Fibroblast of villous mesenchyme (primary cell): ENCODE data around the gene TXNL4A. TPM values are rescaled to one million over a fixed set of nuclear protein-coding genes. Genes with fewer than 3 reads are reported as not detected.

Experiments used
- DNase-seq: peaks from one replicate; pipeline ENCODE4 v3.0.0-alpha.2; 2010; ENCODE audit warnings: low read depth
- H3K4me3 ChIP-seq: 2 replicates; pipeline ENCODE4 v1.5.1; 2011; ENCODE audit warnings: low read depth, mild to moderate bottlenecking, low read length
- total RNA-seq: library from RNA; depleted of rRNA; stranded (reverse); fragments of >200 nt; gene quantifications from 2 replicates; pipeline ENCODE4 v1.2.3, GENCODE V29; 2012
- TF ChIP-seq, protein P1 (sequence below): IDR thresholded peaks from 2 replicates; pipeline ENCODE4 v1.5.1; 2012; ENCODE audit warnings: low read depth, mild to moderate bottlenecking, low read length; ENCODE audit not compliant: insufficient read depth

TXNL4A gene, protein sequence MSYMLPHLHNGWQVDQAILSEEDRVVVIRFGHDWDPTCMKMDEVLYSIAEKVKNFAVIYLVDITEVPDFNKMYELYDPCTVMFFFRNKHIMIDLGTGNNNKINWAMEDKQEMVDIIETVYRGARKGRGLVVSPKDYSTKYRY
- 46.6 and 59.9 TPM in 2 replicates for total RNA-seq

DNA sequence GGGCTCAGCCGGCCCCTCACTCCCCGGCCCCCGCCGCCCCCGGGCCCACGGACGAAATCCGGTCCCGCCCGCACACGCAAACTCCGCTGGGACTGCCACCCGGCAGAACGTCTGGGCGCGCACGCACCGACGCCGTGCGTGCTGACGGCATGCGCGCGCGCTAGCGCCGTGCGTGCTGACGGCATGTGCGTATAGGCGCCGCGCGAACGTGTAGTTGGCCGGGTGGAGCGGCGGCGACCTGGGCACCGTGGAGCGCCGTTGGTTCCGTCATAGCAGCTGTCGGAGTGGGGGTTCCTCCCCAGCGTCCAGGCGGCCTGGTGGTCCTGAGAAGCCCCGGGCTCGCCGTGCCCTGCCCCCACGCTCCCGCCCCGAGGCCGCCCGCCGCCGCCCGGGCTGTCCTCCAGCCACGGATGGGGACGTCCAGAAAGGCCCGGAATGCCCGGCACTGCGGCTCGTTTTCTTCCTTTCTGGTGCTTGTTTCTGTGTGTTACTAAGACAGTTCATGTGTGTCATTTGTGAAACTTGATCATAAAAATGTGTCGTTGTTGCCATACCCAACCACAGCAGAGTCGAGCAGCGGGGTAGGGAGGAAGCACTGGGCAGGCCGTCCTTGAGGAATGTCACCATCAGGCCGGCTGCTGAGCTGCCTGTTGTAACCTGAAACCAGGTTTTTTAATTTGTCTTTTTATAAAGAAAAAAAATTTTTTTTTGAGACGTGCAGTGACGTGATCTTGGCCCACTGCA, at the start of gene TXNL4A:
Gene TXNL4A, minus strand, starts transcription at position 113 of the 744 bp plus-strand sequence. CDS start 171 bp downstream, outside the sequence.
- peak within 1 kb of the TSS; percentile 94 for H3K4me3 ChIP-seq
- DNase-seq = peak; percentile 85
- TF ChIP-seq, protein P1, sequence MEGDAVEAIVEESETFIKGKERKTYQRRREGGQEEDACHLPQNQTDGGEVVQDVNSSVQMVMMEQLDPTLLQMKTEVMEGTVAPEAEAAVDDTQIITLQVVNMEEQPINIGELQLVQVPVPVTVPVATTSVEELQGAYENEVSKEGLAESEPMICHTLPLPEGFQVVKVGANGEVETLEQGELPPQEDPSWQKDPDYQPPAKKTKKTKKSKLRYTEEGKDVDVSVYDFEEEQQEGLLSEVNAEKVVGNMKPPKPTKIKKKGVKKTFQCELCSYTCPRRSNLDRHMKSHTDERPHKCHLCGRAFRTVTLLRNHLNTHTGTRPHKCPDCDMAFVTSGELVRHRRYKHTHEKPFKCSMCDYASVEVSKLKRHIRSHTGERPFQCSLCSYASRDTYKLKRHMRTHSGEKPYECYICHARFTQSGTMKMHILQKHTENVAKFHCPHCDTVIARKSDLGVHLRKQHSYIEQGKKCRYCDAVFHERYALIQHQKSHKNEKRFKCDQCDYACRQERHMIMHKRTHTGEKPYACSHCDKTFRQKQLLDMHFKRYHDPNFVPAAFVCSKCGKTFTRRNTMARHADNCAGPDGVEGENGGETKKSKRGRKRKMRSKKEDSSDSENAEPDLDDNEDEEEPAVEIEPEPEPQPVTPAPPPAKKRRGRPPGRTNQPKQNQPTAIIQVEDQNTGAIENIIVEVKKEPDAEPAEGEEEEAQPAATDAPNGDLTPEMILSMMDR = no peak

DNA sequence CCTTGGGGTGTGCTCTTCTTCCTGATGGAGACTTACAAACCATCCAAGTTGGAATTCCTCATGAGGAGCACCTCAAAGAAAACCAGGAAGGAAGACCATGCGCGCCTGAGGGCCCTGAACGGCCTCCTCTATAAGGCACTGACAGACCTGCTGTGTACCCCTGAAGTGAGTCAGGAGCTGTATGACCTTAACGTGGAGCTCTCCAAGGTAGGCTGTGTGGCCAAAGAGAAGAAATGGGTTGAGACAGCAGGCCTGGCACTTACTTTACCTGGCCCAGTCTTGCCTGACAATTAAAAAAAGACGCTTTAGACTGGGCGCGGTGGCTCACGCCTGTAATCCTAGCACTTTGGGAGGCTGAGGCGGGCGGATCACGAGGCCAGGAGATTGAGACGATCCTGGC, 48.9 kb upstream of the TXNL4A start:
- no peak for DNase-seq
- no peak overlapping the region for H3K4me3 ChIP-seq
- TF ChIP-seq, protein P1 = no peak

DNA sequence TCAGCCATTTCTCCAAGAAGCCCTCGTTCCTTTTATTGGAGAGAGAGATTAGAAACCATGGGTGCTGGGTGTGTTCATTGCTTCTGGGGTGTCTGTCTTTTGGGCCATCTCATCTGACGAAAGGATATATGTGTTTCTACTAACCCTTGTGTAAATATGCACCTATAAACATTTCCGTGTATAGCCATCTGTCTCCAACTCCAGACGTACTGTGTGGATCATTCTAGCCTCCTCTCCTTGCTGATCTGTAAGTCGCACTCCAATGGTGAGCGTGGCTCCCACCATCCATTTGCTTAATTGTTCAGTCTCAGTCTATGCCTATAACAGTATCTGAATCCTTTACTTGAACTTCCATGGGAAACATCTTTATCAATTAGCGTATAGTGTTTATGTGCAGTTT, 47.6 kb upstream of the TXNL4A start:
- peak overlapping the region; percentile 82 for H3K4me3 ChIP-seq
- no peak for DNase-seq
- TF ChIP-seq, protein P1 = no peak

DNA sequence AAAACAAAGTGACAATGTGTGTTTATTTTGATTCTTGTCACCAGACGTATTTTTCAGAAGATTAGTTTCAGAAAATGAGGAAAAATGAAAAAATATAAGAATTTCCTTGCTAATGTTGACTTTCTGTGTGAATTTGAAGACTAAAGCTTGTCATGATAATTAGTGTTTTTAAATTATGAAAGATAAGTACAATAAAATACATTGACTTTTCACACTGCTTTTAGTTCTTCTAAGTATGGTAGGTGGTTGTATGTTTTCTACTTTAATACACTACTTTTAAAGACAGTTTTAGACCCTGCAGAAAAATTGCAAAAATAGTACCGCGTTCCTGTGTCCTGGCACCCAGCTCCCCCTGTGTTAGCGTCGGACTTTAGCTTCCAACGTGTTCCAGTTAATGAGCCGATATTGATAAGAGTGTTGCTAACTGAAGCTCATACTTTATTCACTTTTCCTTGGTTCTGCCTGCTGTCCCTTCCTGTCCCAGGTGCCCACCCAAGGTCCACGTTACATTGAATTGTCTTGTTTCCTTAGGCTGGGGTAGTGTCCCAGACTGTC, 46.6 kb upstream of the TXNL4A start:
- H3K4me3 ChIP-seq = peak overlapping the region; percentile 82
- TF ChIP-seq, protein P1 = no peak
- DNase-seq = no peak

DNA sequence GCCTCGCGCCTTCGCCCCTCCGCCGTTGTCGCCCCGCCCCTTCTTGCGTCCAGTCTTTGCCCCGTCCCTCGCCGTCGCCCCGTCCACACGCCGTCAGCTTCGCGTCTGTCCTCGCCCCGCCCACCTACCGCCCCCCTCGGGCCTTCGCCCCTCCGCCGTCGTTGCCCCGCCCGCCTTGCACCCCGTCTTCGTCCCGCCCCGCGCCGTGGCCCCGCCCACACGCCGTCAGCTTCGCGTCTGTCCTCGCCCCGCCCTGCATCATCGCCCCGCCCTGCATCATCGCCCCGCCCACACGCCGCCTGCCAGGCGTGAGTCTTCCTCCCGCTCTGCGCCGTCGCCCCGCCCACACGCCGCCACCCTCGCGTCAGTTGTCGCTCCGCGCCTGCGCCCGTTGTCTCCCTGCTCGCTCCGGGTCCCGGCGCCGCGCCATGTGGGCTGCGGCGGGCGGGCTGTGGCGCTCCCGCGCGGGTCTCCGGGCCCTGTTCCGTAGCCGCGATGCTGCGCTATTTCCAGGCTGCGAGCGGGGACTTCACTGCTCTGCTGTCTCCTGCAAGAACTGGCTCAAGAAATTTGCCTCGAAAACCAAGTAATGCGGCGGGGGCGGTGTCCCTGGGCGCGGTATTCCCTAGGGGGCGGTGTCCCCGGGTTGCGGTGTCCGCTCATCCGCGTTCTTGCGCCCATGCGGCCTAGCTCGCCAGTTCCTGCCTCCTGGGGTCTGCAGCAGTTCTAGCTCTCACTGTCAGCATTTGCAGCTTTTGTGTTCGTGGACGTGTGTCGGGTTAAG, 45.9 kb upstream of the TXNL4A start, which contains the start of gene RBFA:
Gene RBFA, plus strand, starts transcription at position 367 of the 784 bp plus-strand sequence. Its CDS starts 62 bp downstream, at position 429.
- TF ChIP-seq, protein P1 = peak; percentile 40
- peak; percentile 99 for DNase-seq
- peak within 1 kb of the TSS; percentile 82 for H3K4me3 ChIP-seq

DNA sequence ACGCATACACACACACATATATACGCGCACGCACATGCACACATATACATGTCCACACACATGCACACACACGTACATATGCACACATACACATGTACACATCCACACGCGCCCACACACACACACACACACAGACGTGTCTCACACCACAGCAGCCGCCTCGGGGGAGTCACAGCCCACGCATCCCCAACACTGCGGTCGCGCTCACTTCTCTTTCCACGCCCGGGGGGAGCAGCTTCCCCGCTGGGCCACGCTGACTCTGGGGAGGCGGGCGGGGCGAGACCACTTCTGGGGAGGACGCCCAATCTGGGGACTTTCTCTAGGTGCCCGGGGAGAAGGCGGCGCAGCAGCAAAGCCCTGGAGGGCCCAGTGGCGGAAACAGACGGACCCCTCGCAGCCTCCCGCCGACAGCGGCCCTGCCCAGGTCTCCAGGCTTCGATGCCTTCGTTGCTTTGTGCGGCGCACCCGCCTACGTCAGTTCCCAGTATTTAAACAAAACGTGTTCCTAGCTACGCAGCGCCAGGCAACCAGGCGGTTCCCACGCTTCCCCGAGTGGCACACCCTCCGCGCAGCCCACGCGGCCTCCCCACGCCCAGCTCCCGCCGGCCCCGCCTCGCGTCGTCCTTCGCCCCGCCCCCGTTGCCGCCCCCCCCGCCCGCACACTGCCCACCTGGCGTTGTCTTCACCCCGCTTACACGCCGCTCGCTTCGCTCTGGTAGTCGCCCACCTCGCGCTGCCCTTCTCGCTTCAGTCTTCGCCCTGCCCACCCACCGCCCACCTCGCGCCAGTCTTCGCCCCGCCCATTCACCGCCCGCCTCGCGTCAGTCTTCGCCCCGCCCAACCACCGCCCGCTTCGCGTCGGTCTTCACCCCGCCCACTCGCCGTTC, 45.1 kb upstream of the TXNL4A start:
- H3K4me3 ChIP-seq = peak overlapping the region; percentile 63
- DNase-seq = no peak
- TF ChIP-seq, protein P1 = no peak
